GM21717 (cell line): ENCODE results near the gene HK1.

Experiments
- ATAC-seq: cut with Tn5 transposase; IDR thresholded peaks from one replicate; pipeline ENCODE4 v1.9.1; 2021; ENCODE audit warnings: mild to moderate bottlenecking, moderate library complexity; ENCODE audit not compliant: unreplicated experiment

The HK1 gene

GRCh38 chr10:69415049-69415448 lies 136.8 kb downstream of the HK1 start:
- no peak for ATAC-seq

DNA sequence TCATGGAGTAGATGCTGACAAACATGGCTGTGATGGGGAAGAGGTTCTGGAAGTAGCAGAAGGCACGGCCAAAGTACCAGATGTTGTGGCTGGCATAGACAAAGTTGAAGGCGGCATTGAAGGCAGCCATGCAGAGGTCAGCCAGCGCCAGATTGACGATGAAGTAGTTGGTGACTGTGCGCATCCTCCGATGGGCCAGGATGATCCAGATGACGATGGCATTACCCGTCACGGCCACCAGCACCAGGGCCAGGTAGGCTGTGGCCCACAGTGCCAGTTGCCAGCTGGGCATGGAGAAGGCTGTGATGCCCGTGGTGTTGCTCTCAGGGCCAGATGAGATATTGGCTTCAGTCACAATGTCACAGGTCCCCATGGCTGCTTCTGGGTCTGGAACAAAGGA lies 137.7 kb downstream of the HK1 start:
- ATAC-seq: no peak

DNA sequence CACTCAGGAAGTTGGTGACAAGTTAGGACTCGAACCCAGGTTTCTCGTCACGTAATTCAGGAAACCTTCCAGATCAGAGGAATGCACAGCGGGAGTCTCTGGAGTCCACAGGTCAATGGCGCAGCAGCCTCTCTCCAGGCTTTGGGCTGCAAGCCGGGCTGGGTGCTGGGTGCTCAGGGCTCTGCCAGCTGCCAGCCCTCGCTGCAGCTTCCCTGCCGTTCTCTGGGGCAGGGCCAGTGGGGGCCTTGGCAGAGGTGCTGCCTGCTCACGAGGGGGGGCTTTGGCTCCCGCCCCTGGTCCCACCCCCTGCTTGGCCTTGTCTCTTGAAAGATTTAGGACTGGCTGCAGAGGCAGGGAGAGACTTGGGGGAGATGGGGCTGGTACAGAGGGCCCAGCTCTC lies 138.4 kb downstream of the HK1 start, which contains the start of gene TACR2:
Gene TACR2 (minus strand): TSS at position 224 of the 400 bp plus-strand sequence. CDS start 595 bp downstream, outside the sequence.
- no peak for ATAC-seq

GRCh38 chr10:69417542-69417941 lies 139.2 kb downstream of the HK1 start:
- ATAC-seq: no peak

DNA sequence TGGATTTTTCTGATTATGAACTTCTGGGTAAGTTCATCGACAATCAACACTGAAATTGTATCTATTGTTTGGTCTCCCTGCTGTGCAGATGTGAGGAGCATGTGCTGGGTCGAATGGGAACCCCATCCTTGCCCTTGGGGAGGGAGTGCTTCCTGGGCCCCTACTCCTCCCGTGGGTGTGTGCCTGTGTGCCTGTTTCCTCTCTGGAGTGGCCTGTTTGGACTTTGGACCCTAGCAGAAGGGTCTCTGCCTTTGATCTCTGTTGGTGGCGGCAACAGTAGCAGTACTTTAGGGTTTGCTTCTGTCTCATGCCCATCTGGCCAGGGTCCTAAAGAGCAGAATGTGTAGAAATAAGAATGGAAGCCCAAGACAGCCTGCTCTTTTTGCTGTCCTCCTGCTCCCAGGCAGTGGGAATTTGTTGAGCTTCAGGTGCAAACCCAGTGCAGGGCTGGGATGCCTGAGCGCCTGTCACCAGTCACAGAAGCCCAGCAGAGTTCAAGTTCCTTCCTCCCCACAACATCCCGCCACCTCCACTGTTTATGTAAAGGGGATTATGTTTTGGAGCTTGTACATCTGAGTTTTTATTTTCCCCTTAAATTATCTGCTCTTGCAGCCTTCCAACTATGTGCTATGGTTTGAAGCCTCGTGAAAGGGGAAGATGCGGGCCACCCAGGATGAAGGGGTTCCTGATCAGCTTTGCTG lies 139.9 kb downstream of the HK1 start:
- no peak for ATAC-seq

DNA sequence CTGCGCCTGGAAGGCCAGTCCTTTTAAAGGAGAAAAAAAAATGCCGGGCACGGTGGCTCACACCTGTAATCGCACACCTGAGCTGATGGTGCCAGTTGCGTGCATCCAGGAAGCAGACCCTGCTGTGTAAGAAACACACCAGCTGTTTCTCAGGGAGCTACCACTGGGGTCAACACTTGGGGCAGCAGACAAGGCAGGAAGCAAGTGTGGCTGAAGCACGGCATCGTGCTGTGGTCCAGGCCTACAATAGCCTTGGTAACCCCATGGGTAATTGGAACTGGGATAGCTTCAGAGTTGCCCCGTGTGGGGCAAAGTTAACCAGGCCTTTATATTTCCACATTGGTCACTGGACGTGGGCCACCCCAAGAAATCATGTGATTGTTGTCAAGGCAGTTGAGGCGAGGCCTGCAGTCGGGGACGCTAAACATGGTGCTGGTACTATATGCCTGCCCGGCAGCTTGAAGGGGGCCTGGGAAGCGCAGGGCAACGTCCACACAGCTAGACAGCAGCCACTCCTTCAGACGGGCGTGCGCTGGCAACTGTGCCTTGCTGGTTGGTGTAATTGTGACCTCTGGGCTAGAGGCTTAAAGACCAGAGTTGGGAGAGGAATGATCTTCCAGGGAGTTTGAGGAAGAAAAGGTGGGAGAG lies 140.9 kb downstream of the HK1 start:
- no peak for ATAC-seq

GRCh38 chr10:69419744-69420126 lies 141.4 kb downstream of the HK1 start:
- ATAC-seq: no peak

DNA sequence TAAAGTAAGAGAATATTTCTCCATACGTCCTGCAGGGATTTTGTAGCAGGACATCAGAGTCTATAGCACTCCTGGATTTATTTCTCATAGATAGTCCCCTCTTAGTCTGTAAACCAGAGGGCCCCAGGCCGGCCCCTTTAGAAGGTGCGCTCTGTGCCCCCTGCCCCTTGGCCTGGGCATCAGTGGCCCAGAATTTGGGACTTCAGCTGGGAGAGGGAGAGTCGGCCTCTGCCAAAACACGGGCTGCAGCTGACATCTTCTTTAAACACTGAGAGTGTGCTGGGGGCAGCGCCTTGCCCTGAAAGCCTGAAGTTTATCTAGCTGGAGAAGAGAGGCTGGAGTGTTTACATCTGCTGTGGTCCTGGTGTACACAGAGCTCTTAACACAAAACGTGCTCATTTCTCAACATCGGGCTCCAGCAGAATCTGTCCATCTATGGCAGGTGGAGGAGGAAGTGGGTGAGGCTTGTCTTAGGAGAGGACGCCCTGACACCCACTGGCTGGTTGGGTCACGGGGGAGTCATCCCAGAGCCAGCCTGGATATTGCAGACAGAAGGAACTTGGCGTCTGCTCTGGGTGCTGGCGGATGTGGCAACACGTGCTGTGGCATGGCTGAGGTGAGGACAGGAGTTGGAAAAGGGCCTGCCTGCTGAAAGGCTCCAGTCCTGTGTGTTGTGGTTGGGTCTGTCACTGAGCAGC lies 143.5 kb downstream of the HK1 start:
- no peak for ATAC-seq

- no peak for ATAC-seq
These were observed 144.4 kb downstream of the HK1 start for GRCh38 chr10:69422676-69423075.

DNA sequence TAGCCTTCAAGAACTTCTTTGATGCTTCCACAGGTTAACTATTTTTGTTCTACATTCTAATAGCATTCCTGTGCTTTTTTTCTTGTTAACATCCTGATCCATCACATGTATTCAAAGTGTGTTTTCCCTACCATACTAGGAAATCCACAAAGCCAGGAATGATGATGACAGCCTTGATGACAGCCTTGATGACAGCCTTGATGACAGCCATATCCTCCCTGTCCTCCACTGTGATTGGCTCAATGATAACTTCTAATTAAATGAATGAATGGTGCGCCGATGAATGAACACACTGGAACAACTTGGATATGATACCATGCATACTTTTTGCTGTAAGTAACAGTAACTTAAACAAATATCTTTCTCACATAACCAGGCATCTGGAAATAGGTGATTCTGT lies 146.7 kb downstream of the HK1 start:
- ATAC-seq: no peak

GRCh38 chr10:69425511-69426298 lies 147.4 kb downstream of the HK1 start:
- ATAC-seq: no peak

DNA sequence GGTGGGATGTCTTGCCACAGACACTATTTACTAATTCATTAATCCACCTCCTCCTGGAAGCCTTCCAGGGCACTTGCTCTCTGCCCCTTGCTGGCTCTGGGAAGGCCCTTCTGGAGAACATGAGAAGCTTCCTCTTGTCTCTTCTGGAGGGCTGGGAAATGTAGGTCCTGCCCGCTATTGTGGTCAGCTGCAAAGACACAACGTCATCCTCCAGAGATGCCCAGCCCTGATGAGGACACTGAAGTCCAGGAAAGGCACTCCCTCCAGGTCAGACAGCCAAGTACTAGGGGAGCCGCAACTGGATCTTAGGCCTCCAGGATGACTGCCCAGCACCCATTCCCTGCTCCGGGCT lies 148.1 kb downstream of the HK1 start:
- no peak for ATAC-seq

GRCh38 chr10:69428165-69428564 lies 149.9 kb downstream of the HK1 start:
- no peak for ATAC-seq

- no peak for ATAC-seq
These were observed 155.9 kb downstream of the HK1 start for GRCh38 chr10:69434169-69434568.

- no peak for ATAC-seq
These were observed 156.6 kb downstream of the HK1 start for GRCh38 chr10:69434926-69435325.

GRCh38 chr10:69435966-69436520 lies 157.7 kb downstream of the HK1 start:
- ATAC-seq: no peak

GRCh38 chr10:69437321-69438259 lies 159.3 kb downstream of the HK1 start:
- no peak for ATAC-seq

GRCh38 chr10:69438536-69439349 lies 160.4 kb downstream of the HK1 start:
- ATAC-seq: no peak

DNA sequence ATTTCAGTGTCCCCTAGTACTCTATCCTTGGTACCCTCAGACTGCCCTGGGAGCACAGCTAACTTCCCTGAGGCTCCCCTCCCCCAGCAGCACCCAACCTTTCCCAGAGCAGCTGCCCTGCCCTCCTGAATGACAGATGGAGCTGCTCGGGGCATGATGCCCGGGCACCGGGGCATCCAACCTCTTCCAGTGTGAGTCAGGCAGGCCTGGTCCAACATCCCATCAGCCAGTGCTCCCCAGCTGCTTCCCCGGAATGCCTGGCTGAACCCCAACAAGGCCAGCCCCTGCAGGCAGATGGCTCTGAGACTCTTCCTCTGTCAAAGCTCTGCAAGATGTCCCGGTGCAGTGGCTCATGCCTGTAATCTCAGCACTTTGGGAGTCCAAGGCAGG lies 161.0 kb downstream of the HK1 start:
- no peak for ATAC-seq
